ENCODE results near the gene RBM33.

RBM33 gene

GRCh38 chr7:155824227-155824886 lies 179.9 kb downstream of the RBM33 start:
- DNase-seq (ENCODE audit: low spot score): no peak

DNA sequence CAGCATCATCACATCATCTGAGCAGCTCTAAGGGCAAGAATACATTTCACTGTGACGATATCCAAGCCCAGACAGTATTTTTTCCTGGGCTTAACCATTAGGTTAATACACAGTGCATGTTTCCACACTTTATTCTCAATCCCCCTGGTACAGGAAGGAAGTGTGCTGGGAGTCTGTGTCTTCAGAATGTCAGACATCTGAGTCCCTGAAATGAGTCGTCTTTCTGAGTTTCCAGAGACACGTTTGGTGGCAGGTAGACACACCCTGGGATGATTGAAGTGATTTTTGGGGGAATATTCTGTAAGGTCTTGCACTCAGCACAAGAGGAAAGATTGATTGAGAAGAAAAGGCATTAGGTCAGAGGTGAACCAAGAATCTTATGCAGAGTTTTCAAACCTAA lies 180.9 kb downstream of the RBM33 start:
- no peak for DNase-seq (ENCODE audit: low spot score)

GRCh38 chr7:155829796-155830470 lies 185.5 kb downstream of the RBM33 start:
- no peak for DNase-seq (ENCODE audit: low spot score)

All from D341Med (cell line).